Thymus (tissue), 11 donors: Measurements from ENCODE around the gene TCF12. TPM values are rescaled to one million over a fixed set of nuclear protein-coding genes. Genes with fewer than 3 reads are reported as not detected.
"Not testable (repeated sequence)": the region's sequence is repeated elsewhere in the genome, so short reads cannot be mapped to it uniquely, and the experiment has no call there.

ENCODE experiments used
- DNase-seq, 9 donors: peaks; one replicate each; pipeline ENCODE4 v3.0.0-alpha.2; 2013; ENCODE audit warnings: low spot score in 9 of 9, low read depth in 6 of 9, missing footprints in 1 of 9
- H3K27ac ChIP-seq, 2 donors: one replicate each; pipeline ENCODE4 v1.5.1; 2013; ENCODE audit warnings: control low read depth in 1 of 2, low read depth in 1 of 2, low read length in 1 of 2, mild to moderate bottlenecking in 1 of 2, moderate library complexity in 1 of 2
- H3K27me3 ChIP-seq, 2 donors: one replicate each; pipeline ENCODE4 v1.5.1; 2013; ENCODE audit warnings: low read length in 1 of 2; ENCODE audit not compliant: control insufficient read depth in 2 of 2, insufficient read depth in 1 of 2
- H3K36me3 ChIP-seq, 2 donors: one replicate each; pipeline ENCODE4 v1.5.1; 2013; ENCODE audit warnings: low read length in 1 of 2, mild to moderate bottlenecking in 1 of 2, moderate library complexity in 1 of 2; ENCODE audit not compliant: control insufficient read depth in 2 of 2, insufficient read depth in 2 of 2
- H3K4me1 ChIP-seq, 2 donors: one replicate each; pipeline ENCODE4 v1.5.1; 2013; ENCODE audit warnings: low read length in 2 of 2; ENCODE audit not compliant: control insufficient read depth in 2 of 2, insufficient read depth in 2 of 2
- H3K4me3 ChIP-seq, 2 donors: one replicate each; pipeline ENCODE4 v1.5.1; 2013; ENCODE audit warnings: low read length in 2 of 2, control low read depth in 1 of 2, mild to moderate bottlenecking in 1 of 2
- H3K9me3 ChIP-seq, 2 donors: one replicate each; pipeline ENCODE4 v1.5.1; 2013; ENCODE audit warnings: low read length in 1 of 2, mild to moderate bottlenecking in 1 of 2; ENCODE audit not compliant: control insufficient read depth in 2 of 2, insufficient read depth in 1 of 2
- WGBS: extraction: QIAGEN DNeasy Blood & Tissue Kit; methylation state at CpG from one replicate; pipeline ENCODE4 v1.1.7; 2013; 5-methylcytosine and 5-hydroxymethylcytosine counted together
- polyA plus RNA-seq: library from polyadenylated mRNA; stranded (reverse); fragments of 200-250 nt; gene quantifications from one replicate; pipeline ENCODE4 v1.2.3, GENCODE V29; 2013
- total RNA-seq: library from RNA; stranded (reverse); fragments of 120-200 nt; gene quantifications from one replicate; pipeline ENCODE4 v1.2.4, GENCODE V29; 2013
- donor health status: healthy.

TCF12 gene
- total and polyA plus RNA-seq, 2 donors: 45.2 to 159 TPM

- 96% methylated on average over 3 of the region's 3 CpGs for WGBS
- H3K27ac ChIP-seq: no peak overlapping the region
- H3K4me3 ChIP-seq: no peak overlapping the region
- H3K9me3 ChIP-seq: no peaks in the 10 kb centered on the region
- H3K36me3 ChIP-seq: peaks cover 3 to 36% of the 10 kb centered on the region in 2 donors
- no peak for DNase-seq
- H3K27me3 ChIP-seq: no peaks in the 10 kb centered on the region
- peaks cover 10% of the 10 kb centered on the region in 2 donors for H3K4me1 ChIP-seq
These were observed 27.7 kb downstream of the TCF12 start for GRCh38 chr15:56946150-56946549.

GRCh38 chr15:56948000-56948763 lies 29.7 kb downstream of the TCF12 start:
- Histone ChIP-seq H3K36me3 (peaks cover 3 to 41% of the 10 kb centered on the region in 2 donors), H3K9me3 (no peaks in the 10 kb centered on the region), H3K27me3 (no peaks in the 10 kb centered on the region), H3K4me1 (peaks cover 2 to 6% of the 10 kb centered on the region in 2 donors), H3K4me3 (no peak overlapping the region), H3K27ac (no peak overlapping the region)
- no peak for DNase-seq
- 97% methylated on average over 6 of the region's 6 CpGs for WGBS

GRCh38 chr15:56948764-56949101 lies 30.3 kb downstream of the TCF12 start:
- peaks cover 3 to 39% of the 10 kb centered on the region in 2 donors for H3K36me3 ChIP-seq
- H3K27ac ChIP-seq: no peak overlapping the region
- no peaks in the 10 kb centered on the region for H3K9me3 ChIP-seq
- H3K4me3 ChIP-seq: no peak overlapping the region
- H3K27me3 ChIP-seq: no peaks in the 10 kb centered on the region
- no peak for DNase-seq
- 91% methylated on average over 1 of the region's 1 CpG for WGBS
- H3K4me1 ChIP-seq: peaks cover 2 to 4% of the 10 kb centered on the region in 2 donors

- Histone ChIP-seq H3K36me3 (peaks cover 3 to 27% of the 10 kb centered on the region in 2 donors), H3K4me3 (no peak overlapping the region), H3K27me3 (no peaks in the 10 kb centered on the region), H3K27ac (no peak overlapping the region), H3K4me1 (peaks cover 2 to 3% of the 10 kb centered on the region in 2 donors), H3K9me3 (no peaks in the 10 kb centered on the region)
- DNase-seq: no peak
- 98% methylated on average over 6 of the region's 6 CpGs for WGBS
These were observed 32.5 kb downstream of the TCF12 start for GRCh38 chr15:56950979-56951378.

GRCh38 chr15:56953790-56954189 lies 35.3 kb downstream of the TCF12 start:
- Histone ChIP-seq H3K4me3 (no peak overlapping the region), H3K27ac (no peak overlapping the region), H3K4me1 (peaks cover 10 to 15% of the 10 kb centered on the region in 2 donors), H3K36me3 (peaks cover 0 to 13% of the 10 kb centered on the region in 2 donors), H3K27me3 (no peaks in the 10 kb centered on the region), H3K9me3 (no peaks in the 10 kb centered on the region)
- WGBS: 99% methylated on average over 1 of the region's 1 CpG
- no peak for DNase-seq

- not testable (repeated sequence) for DNase-seq, H3K9me3 ChIP-seq, H3K27me3 ChIP-seq, H3K27ac ChIP-seq, H3K4me3 ChIP-seq
- 96% methylated on average over 5 of the region's 5 CpGs for WGBS
- peaks cover 0 to 12% of the 10 kb centered on the region in 2 donors for H3K36me3 ChIP-seq
- H3K4me1 ChIP-seq: peaks cover 8 to 21% of the 10 kb centered on the region in 2 donors
These were observed 36.6 kb downstream of the TCF12 start for GRCh38 chr15:56955011-56955410.

GRCh38 chr15:56956538-56956937 lies 38.1 kb downstream of the TCF12 start:
- Histone ChIP-seq H3K9me3 (no peaks in the 10 kb centered on the region), H3K27ac (no peak overlapping the region), H3K27me3 (no peaks in the 10 kb centered on the region), H3K4me3 (no peak overlapping the region), H3K36me3 (peaks cover 0 to 6% of the 10 kb centered on the region in 2 donors), H3K4me1 (peaks cover 8 to 26% of the 10 kb centered on the region in 2 donors)
- DNase-seq: no peak

- 76% methylated on average over 5 of the region's 5 CpGs for WGBS
- DNase-seq: no peak
- Histone ChIP-seq H3K4me3 (no peak overlapping the region), H3K27me3 (no peaks in the 10 kb centered on the region), H3K27ac (no peak overlapping the region), H3K4me1 (peaks cover 8 to 26% of the 10 kb centered on the region in 2 donors), H3K36me3 (peaks cover 0 to 4% of the 10 kb centered on the region in 2 donors), H3K9me3 (no peaks in the 10 kb centered on the region)
These were observed 39.5 kb downstream of the TCF12 start for GRCh38 chr15:56957812-56958406.

GRCh38 chr15:56959318-56959648 lies 40.8 kb downstream of the TCF12 start:
- H3K4me1 ChIP-seq: peaks cover 16 to 31% of the 10 kb centered on the region in 2 donors
- H3K4me3 ChIP-seq: no peak overlapping the region
- peak in 7 of 9 donors; percentile 39 to 82 (median 58) for DNase-seq
- no peaks in the 10 kb centered on the region for H3K9me3 ChIP-seq
- no peaks in the 10 kb centered on the region for H3K27me3 ChIP-seq
- no peak overlapping the region for H3K27ac ChIP-seq
- H3K36me3 ChIP-seq: peaks cover 0 to 4% of the 10 kb centered on the region in 2 donors
